K562 (cell line): ENCODE measurements around the gene SCAMP3. TPM values are rescaled to one million over a fixed set of nuclear protein-coding genes. Genes with fewer than 3 reads are reported as not detected.
A peak's percentile ranks its signal among the peaks of the same experiment; 100 is the strongest.

Experiments
- BCLAF1 ChIP-seq, 2 experiments: fragments of 450-650 bp in 1 of 2; IDR thresholded peaks; 2 replicates each; pipeline ENCODE4 v1.6.1; 2011 to 2017; ENCODE audit warnings: low read depth in 2 of 2, antibody characterized with exemption in 1 of 2, borderline replicate concordance in 1 of 2, low read length in 1 of 2, mild to moderate bottlenecking in 1 of 2, mixed read lengths in 1 of 2; ENCODE audit not compliant: control insufficient read depth in 1 of 2
- DLX4 ChIP-seq: fragments of 250-450 bp; sonication (Bioruptor Pico); IDR thresholded peaks from 2 replicates; pipeline ENCODE4 v1.6.1; 2021; ENCODE audit warnings: mild to moderate bottlenecking
- FOXJ2 ChIP-seq: fragments of 200-800 bp; sonication (Bioruptor generic); IDR thresholded peaks from 2 replicates; pipeline ENCODE4 v1.6.1; 2016; ENCODE audit warnings: missing genetic modification characterization, missing compliant biosample characterization
- MAX ChIP-seq: sonication (generic); formaldehyde crosslinking; IDR thresholded peaks from 2 replicates; pipeline ENCODE4 v1.9.0; 2022; ENCODE audit warnings: mild to moderate bottlenecking, missing genetic modification reagents
- NCOA1 ChIP-seq: fragments of 450-650 bp; IDR thresholded peaks from 2 replicates; pipeline ENCODE4 v1.6.1; 2016; ENCODE audit warnings: low read depth
- RBM39 ChIP-seq: fragments of 200-400 bp; formaldehyde crosslinking; optimal IDR thresholded peaks from 2 replicates; pipeline ENCODE3; 2018; ENCODE audit warnings: low read depth, low read length
- RERE ChIP-seq: sonication (generic); formaldehyde crosslinking; IDR thresholded peaks from 2 replicates; pipeline ENCODE4 v1.8.0; 2023; ENCODE audit warnings: missing genetic modification reagents, mild to moderate bottlenecking, borderline replicate concordance
- TBP ChIP-seq: optimal IDR thresholded peaks from 2 replicates; pipeline ENCODE3; 2011; ENCODE audit warnings: low read depth, low read length, improper control_type of control experiment
- ZFP1 ChIP-seq: fragments of 450-650 bp; formaldehyde crosslinking; IDR thresholded peaks from 2 replicates; pipeline ENCODE4 v1.4.0; 2020; ENCODE audit warnings: mild to moderate bottlenecking, mixed read lengths
- ZFX ChIP-seq: sonication (generic); formaldehyde crosslinking; IDR thresholded peaks from 2 replicates; pipeline ENCODE4 v1.8.0; 2022; ENCODE audit warnings: mild to moderate bottlenecking, missing genetic modification reagents, moderate library complexity
- ZSCAN29 ChIP-seq: fragments of 450-650 bp; IDR thresholded peaks from 2 replicates; pipeline ENCODE4 v1.6.1; 2017
- polyA plus RNA-seq, 8 experiments: library from polyadenylated mRNA; depleted of rRNA in 4 of 8; stranded (reverse) in 5 of 8; unstranded in 3 of 8; fragments of >200 nt; fragmentation: Nextera tagmentation in 2 of 8; fragmentation: Illumina TruSeq in 1 of 8; extraction: Ambion mirVana in 2 of 8; extraction: Trizol in 1 of 8; gene quantifications; 2 replicates each; pipeline versions ENCODE4 v1.2.1 to v1.2.3, GENCODE V29; 2011 to 2014; ENCODE audit warnings: inconsistent platforms in 1 of 8, missing spikeins in 1 of 8
- total RNA-seq, 7 experiments: library from RNA; depleted of rRNA in 6 of 7; stranded (reverse); fragments of >200 nt in 6 of 7; fragmentation: Illumina TruSeq in 2 of 7; extraction: Trizol in 2 of 7; gene quantifications; 2 replicates each; pipeline versions ENCODE4 v1.2.1 to v1.2.3, GENCODE V29; 2011 to 2021; ENCODE audit warnings: low replicate concordance in 1 of 7
- TF ChIP-seq, protein P1 (sequence below): fragments of 450-650 bp; formaldehyde crosslinking; IDR thresholded peaks from 2 replicates; pipeline ENCODE4 v1.4.0; 2020; ENCODE audit warnings: mild to moderate bottlenecking
- TF ChIP-seq, protein P2 (sequence below): sonication (generic); IDR thresholded peaks from 2 replicates; pipeline ENCODE4 v1.6.1; 2016

SCAMP3 gene
- total and polyA plus RNA-seq, 9 of the 15 experiments (the other 6 are each of a cell fraction or from before 2014, with no cell fraction given) = 14.2 to 131 (median 86.1) TPM

DNA sequence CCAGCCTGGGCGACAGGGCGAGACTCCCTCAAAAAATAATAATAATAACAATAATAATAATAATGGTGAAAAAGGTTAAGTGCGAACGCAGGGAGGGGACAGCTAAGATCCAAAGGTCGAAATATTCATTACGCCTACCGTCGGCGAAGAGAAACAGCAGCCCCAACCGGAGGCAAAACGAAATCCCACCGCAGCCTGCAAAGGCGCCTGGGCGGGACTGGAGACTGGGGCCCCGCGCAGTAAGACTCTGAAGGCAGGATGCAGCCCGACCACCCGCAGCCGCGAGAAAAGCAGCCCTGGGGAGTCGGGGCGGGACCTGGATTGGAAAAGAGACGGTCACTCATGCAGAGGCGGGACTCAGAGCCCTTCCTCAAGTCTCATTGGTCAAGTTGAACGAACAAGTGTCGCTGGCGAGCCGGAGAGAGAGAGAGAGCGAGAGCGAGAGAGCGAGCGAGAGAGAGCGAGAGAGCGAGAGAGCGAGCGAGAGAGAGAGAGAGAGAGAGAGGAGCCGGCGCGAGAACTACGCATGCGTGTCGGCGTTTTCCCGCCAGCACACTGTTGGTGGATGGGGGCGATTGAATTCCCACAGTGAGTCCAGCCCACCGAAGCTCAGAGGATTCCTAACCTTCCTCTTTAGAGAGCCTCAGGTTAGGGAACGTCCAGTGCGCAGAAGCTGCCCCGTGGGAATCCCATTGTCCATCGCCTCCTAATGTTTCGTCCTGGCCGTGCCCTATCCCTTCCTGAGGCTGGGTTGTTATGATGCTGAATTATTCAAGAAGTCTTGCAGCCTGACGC, 17.6 kb downstream of the SCAMP3 start (continued):
- TF ChIP-seq ZFX (peak; percentile 47), ZFP1 (CRISPR knock-in tag) (no peak), MAX (peak; percentile 94), BCLAF1 (IDR thresholded peaks at IDR 0.05; ENCODE audit: borderline replicate concordance in 1 of 2, control insufficient read depth in 1 of 2, low read depth in 2 of 2, low read length in 1 of 2) (peak in 1 of 2 experiments; percentile 77; a peak in 1 of 4 replicates), FOXJ2 (peak; percentile 51), NCOA1 (peak; percentile 91), TBP (peak; percentile 88), DLX4 (CRISPR knock-in tag) (no peak), RBM39 (peak; percentile 99), ZSCAN29 (peak; percentile 48; the same call in 1 of the 2 replicates), RERE (CRISPR knock-in tag) (peak; percentile 94; the same call in 1 of the 2 replicates)
- TF ChIP-seq, protein P1, sequence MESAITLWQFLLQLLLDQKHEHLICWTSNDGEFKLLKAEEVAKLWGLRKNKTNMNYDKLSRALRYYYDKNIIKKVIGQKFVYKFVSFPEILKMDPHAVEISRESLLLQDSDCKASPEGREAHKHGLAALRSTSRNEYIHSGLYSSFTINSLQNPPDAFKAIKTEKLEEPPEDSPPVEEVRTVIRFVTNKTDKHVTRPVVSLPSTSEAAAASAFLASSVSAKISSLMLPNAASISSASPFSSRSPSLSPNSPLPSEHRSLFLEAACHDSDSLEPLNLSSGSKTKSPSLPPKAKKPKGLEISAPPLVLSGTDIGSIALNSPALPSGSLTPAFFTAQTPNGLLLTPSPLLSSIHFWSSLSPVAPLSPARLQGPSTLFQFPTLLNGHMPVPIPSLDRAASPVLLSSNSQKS (CRISPR knock-in tag) = no peak
- TF ChIP-seq, protein P2, sequence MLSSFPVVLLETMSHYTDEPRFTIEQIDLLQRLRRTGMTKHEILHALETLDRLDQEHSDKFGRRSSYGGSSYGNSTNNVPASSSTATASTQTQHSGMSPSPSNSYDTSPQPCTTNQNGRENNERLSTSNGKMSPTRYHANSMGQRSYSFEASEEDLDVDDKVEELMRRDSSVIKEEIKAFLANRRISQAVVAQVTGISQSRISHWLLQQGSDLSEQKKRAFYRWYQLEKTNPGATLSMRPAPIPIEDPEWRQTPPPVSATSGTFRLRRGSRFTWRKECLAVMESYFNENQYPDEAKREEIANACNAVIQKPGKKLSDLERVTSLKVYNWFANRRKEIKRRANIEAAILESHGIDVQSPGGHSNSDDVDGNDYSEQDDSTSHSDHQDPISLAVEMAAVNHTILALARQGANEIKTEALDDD = peak; percentile 16; the same call in 1 of the 2 replicates
